ENCODE data around the gene GDPD3.

GDPD3 gene

DNA sequence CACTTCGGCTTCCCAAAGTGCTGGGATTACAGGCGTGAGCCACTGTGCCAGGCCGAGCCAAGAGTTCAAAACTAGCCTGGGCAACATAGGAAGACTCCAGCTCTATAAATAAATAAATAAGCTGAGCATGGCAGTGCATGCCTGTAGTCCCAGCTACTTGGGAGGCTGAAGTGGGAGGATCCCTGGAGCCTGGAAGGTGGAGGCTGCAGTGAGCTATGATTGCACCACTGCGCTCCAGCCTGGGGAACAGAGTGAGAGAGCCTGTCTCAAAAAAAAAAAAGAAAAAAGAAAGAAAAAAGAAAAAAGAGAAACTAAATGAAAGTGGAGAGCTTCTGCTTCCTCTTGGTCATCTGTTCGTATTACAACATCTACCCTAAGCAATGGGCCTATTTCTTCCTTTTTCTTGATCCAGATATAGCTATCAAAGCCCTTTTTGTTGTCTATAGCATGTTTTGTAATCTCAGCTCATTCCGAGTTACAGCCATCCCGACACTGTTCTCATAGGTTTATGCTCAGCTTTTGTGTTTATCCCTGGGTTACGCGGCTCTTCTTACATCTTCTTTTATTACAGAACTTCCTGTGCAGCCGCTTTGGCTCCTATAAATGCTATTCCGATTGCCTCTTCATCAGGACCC lies 23.8 kb upstream of the GDPD3 start:
- TF ChIP-seq RARB (CRISPR knock-in tag; IDR thresholded peaks at IDR 0.05) (no peak), TOX (CRISPR knock-in tag; IDR thresholded peaks at IDR 0.05; ENCODE audit: borderline replicate concordance) (no peak), ZFP3 (CRISPR knock-in tag; IDR thresholded peaks at IDR 0.05) (no peak), CSDC2 (CRISPR knock-in tag; IDR thresholded peaks at IDR 0.05) (no peak), PPARA (CRISPR knock-in tag; IDR thresholded peaks at IDR 0.05; ENCODE audit: borderline replicate concordance) (no peak), ZNF565 (CRISPR knock-in tag; conservative IDR thresholded peaks at IDR 0.05; ENCODE audit: low read depth) (no peak), ARNTL (CRISPR knock-in tag; IDR thresholded peaks at IDR 0.05; ENCODE audit: borderline replicate concordance, low read depth) (no peak), OSR1 (CRISPR knock-in tag; IDR thresholded peaks at IDR 0.05) (no peak), GLIS3 (CRISPR knock-in tag; IDR thresholded peaks at IDR 0.05) (no peak), ESRRG (CRISPR knock-in tag; IDR thresholded peaks at IDR 0.05) (no peak), ISL1 (CRISPR knock-in tag; IDR thresholded peaks at IDR 0.05) (no peak), ZFP30 (CRISPR knock-in tag; IDR thresholded peaks at IDR 0.05) (no peak), SNAI2 (CRISPR knock-in tag; IDR thresholded peaks at IDR 0.05) (no peak), ZC3H10 (CRISPR knock-in tag; IDR thresholded peaks at IDR 0.05) (no peak)
- TF ChIP-seq, protein P1, sequence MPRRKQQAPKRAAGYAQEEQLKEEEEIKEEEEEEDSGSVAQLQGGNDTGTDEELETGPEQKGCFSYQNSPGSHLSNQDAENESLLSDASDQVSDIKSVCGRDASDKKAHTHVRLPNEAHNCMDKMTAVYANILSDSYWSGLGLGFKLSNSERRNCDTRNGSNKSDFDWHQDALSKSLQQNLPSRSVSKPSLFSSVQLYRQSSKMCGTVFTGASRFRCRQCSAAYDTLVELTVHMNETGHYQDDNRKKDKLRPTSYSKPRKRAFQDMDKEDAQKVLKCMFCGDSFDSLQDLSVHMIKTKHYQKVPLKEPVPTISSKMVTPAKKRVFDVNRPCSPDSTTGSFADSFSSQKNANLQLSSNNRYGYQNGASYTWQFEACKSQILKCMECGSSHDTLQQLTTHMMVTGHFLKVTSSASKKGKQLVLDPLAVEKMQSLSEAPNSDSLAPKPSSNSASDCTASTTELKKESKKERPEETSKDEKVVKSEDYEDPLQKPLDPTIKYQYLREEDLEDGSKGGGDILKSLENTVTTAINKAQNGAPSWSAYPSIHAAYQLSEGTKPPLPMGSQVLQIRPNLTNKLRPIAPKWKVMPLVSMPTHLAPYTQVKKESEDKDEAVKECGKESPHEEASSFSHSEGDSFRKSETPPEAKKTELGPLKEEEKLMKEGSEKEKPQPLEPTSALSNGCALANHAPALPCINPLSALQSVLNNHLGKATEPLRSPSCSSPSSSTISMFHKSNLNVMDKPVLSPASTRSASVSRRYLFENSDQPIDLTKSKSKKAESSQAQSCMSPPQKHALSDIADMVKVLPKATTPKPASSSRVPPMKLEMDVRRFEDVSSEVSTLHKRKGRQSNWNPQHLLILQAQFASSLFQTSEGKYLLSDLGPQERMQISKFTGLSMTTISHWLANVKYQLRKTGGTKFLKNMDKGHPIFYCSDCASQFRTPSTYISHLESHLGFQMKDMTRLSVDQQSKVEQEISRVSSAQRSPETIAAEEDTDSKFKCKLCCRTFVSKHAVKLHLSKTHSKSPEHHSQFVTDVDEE (CRISPR knock-in tag; IDR thresholded peaks at IDR 0.05) = no peak
- TF ChIP-seq, protein P2, sequence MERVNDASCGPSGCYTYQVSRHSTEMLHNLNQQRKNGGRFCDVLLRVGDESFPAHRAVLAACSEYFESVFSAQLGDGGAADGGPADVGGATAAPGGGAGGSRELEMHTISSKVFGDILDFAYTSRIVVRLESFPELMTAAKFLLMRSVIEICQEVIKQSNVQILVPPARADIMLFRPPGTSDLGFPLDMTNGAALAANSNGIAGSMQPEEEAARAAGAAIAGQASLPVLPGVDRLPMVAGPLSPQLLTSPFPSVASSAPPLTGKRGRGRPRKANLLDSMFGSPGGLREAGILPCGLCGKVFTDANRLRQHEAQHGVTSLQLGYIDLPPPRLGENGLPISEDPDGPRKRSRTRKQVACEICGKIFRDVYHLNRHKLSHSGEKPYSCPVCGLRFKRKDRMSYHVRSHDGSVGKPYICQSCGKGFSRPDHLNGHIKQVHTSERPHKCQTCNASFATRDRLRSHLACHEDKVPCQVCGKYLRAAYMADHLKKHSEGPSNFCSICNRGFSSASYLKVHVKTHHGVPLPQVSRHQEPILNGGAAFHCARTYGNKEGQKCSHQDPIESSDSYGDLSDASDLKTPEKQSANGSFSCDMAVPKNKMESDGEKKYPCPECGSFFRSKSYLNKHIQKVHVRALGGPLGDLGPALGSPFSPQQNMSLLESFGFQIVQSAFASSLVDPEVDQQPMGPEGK (CRISPR knock-in tag; IDR thresholded peaks at IDR 0.05; ENCODE audit: borderline replicate concordance) = no peak
- TF ChIP-seq, protein P3, sequence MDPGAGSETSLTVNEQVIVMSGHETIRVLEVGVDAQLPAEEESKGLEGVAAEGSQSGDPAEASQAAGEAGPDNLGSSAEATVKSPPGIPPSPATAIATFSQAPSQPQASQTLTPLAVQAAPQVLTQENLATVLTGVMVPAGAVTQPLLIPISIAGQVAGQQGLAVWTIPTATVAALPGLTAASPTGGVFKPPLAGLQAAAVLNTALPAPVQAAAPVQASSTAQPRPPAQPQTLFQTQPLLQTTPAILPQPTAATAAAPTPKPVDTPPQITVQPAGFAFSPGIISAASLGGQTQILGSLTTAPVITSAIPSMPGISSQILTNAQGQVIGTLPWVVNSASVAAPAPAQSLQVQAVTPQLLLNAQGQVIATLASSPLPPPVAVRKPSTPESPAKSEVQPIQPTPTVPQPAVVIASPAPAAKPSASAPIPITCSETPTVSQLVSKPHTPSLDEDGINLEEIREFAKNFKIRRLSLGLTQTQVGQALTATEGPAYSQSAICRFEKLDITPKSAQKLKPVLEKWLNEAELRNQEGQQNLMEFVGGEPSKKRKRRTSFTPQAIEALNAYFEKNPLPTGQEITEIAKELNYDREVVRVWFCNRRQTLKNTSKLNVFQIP (CRISPR knock-in tag; IDR thresholded peaks at IDR 0.05; ENCODE audit: borderline replicate concordance, low read depth) = no peak
- TF ChIP-seq, protein P4, sequence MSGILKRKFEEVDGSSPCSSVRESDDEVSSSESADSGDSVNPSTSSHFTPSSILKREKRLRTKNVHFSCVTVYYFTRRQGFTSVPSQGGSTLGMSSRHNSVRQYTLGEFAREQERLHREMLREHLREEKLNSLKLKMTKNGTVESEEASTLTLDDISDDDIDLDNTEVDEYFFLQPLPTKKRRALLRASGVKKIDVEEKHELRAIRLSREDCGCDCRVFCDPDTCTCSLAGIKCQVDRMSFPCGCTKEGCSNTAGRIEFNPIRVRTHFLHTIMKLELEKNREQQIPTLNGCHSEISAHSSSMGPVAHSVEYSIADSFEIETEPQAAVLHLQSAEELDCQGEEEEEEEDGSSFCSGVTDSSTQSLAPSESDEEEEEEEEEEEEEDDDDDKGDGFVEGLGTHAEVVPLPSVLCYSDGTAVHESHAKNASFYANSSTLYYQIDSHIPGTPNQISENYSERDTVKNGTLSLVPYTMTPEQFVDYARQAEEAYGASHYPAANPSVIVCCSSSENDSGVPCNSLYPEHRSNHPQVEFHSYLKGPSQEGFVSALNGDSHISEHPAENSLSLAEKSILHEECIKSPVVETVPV (CRISPR knock-in tag; IDR thresholded peaks at IDR 0.05) = no peak
- no peak for ATAC-seq

DNA sequence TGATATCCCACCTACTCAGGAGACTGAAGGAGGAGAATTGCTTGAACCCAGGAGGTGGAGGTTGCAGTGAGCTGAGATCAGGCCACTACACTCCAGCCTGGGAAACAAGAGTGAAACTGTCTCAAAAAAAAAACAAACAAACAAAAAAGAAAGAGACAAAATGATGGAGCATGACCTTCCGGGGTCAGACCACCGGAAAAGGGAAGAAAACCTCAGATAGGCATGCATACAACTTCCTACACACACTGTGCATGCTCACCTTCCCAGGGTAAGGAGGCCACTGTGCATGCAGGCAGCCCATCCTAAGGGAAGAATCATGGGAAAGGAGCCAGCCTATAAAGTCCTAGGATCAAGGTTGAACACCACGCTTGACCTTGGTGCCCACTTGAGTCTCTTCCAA lies 19.3 kb upstream of the GDPD3 start:
- TF ChIP-seq, protein P2 (CRISPR knock-in tag; IDR thresholded peaks at IDR 0.05; ENCODE audit: borderline replicate concordance) = no peak
- no peak for TF ChIP-seq BACH2 (CRISPR knock-in tag; IDR thresholded peaks at IDR 0.05; ENCODE audit: borderline replicate concordance)
- no peak for TF ChIP-seq ESRRG (CRISPR knock-in tag; IDR thresholded peaks at IDR 0.05)
- TF ChIP-seq, protein P3 (CRISPR knock-in tag; IDR thresholded peaks at IDR 0.05; ENCODE audit: borderline replicate concordance, low read depth) = no peak
- TF ChIP-seq TOX (CRISPR knock-in tag; IDR thresholded peaks at IDR 0.05; ENCODE audit: borderline replicate concordance) = no peak
- TF ChIP-seq, protein P1 (CRISPR knock-in tag; IDR thresholded peaks at IDR 0.05) = no peak
- TF ChIP-seq, protein P5, sequence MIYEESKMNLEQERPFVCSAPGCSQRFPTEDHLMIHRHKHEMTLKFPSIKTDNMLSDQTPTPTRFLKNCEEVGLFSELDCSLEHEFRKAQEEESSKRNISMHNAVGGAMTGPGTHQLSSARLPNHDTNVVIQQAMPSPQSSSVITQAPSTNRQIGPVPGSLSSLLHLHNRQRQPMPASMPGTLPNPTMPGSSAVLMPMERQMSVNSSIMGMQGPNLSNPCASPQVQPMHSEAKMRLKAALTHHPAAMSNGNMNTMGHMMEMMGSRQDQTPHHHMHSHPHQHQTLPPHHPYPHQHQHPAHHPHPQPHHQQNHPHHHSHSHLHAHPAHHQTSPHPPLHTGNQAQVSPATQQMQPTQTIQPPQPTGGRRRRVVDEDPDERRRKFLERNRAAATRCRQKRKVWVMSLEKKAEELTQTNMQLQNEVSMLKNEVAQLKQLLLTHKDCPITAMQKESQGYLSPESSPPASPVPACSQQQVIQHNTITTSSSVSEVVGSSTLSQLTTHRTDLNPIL (CRISPR knock-in tag; IDR thresholded peaks at IDR 0.05; ENCODE audit: low read depth) = no peak
- TF ChIP-seq PPARA (CRISPR knock-in tag; IDR thresholded peaks at IDR 0.05; ENCODE audit: borderline replicate concordance) = no peak
- TF ChIP-seq CSDC2 (CRISPR knock-in tag; IDR thresholded peaks at IDR 0.05) = no peak
- no peak for TF ChIP-seq ZNF70 (CRISPR knock-in tag; IDR thresholded peaks at IDR 0.05)
- no peak for TF ChIP-seq ISL1 (CRISPR knock-in tag; IDR thresholded peaks at IDR 0.05)
- no peak for TF ChIP-seq RARB (CRISPR knock-in tag; IDR thresholded peaks at IDR 0.05)

More for the DNA sequence above, 19.3 kb upstream of the GDPD3 start:
- ATAC-seq = no peak

Measured in SK-N-SH treated with all-trans-retinoic acid at 6 μM for 48 hours (cell line).